A549 treated with Hydrocortisone at 1 μM for 4 hours (cell line): ENCODE data around the gene MOG. TPM values are rescaled to one million over a fixed set of nuclear protein-coding genes. Genes with fewer than 3 reads are reported as not detected.

Source experiments
- total RNA-seq: library from RNA; stranded (reverse); fragments of 200-300 nt; extraction: Qiagen RNA extraction; gene quantifications from 5 replicates; pipeline ENCODE4 v1.2.3, GENCODE V29; 2022

The MOG gene
- not detected in 5 replicates for total RNA-seq

DNA sequence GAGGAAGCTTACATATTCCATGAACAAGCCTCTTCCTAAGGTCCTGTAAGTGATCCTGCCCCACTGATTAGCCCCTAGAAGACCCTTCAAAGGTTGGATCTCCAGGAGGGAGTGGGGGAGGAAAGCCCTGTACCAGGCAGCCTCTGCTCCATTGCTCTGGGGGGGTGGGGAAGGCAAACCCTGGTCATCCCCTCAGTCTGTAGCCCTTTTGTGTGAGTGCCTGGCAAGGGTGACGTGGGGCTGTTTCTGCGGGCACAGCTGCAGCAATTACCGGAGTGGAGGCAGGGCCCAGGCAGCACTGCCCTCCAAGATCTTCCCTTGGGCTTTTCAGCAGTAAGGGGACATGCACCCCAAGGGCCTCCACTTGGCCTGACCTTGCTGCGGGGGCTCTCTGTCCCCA is at the start of gene MOG:
Gene MOG (plus strand): TSS at position 295 of the 400 bp plus-strand sequence. CDS start 118 bp downstream, outside the sequence.

DNA sequence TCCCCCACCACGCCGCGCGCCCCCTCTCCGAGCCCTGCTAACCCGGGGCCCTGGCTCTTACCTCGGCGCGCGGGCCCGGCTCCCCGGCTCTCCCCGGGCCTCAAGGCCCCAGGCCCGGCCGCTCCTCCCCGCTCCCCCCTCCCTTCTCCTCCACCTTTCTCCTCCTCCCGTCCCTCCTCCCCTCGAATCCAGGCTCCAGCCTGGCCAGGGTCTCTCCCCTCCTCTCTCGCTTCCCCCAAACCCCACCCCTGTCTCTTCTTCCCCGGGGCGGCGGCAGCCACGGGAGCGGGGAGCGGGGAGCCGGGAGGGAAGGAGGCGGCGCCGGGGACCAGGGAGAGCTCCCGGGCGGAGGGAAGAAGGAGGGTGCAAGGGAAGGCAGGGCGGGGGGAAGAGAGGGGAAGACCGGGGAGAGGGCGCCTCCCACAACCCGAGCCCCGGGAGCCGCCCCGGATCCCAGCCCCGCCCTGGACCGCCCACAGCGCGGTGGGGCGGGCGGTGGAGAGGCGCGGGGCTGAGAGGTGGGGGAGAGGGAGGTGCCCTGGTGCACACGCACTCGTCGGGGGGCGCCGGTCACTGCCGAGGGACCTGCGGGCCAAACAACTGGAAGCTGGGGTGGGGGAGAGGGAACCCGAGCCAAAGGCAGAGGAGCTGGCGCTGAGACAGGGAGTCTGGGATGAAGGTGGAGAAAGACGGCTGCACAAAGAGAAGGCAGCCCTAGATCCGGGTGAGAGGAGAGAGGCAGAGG is 23.9 kb upstream of the MOG start, which contains the start of gene GABBR1:
Gene GABBR1 (minus strand): TSS at position 395 of the 745 bp plus-strand sequence. CDS start 798 bp downstream, outside the sequence.

GRCh38 chr6:29680904-29681303 is 24.0 kb downstream of the MOG start, which contains the start of gene ZFP57:
Gene ZFP57, minus strand, starts transcription at chr6:29681152. Its CDS starts 4,149 bp downstream, at chr6:29677003.

Other genes with a start within 250 kb of the MOG start
- gene OR12D1, start 242.2 kb upstream of the MOG start, total RNA-seq: not detected in 5 replicates
- not detected in 5 replicates for gene OR10C1, start 217.8 kb upstream of the MOG start, total RNA-seq
- gene OR11A1, start 200.0 kb upstream of the MOG start, total RNA-seq: not detected in 5 replicates
- gene OR2H1, start 199.9 kb upstream of the MOG start, total RNA-seq: not detected in 5 replicates
- not detected in 5 replicates for gene MAS1L, start 169.1 kb upstream of the MOG start, total RNA-seq
- 0.31 to 0.97 TPM (median 0.61 TPM) in 5 replicates for gene UBD, start 97.4 kb upstream of the MOG start, total RNA-seq
- not detected in 5 replicates for gene OR2H2, start 72.0 kb upstream of the MOG start, total RNA-seq
- gene GABBR1, start 23.9 kb upstream of the MOG start, total RNA-seq: 3.7 to 5.8 TPM (median 4.8 TPM) in 5 replicates
- gene ZFP57, start 24.1 kb downstream of the MOG start, total RNA-seq: not detected in 5 replicates
- gene HLA-F, start 66.3 kb downstream of the MOG start, total RNA-seq: 3.6 to 4.4 TPM (median 4.2 TPM) in 5 replicates
- not detected in 5 replicates for gene HLA-G, start 170.7 kb downstream of the MOG start, total RNA-seq